Measurements from ENCODE around the gene SYNE4. TPM values are rescaled to one million over a fixed set of nuclear protein-coding genes. Genes with fewer than 3 reads are reported as not detected.

SYNE4 gene
- total RNA-seq, 3 donors from 2014 or later (not counting 1 experiment from before 2014, with no cell fraction given), result 0.41 to 2.6 (median 1.5) TPM

- no peak for TF ChIP-seq CTCF (IDR thresholded peaks at IDR 0.05)
These were observed 52.6 kb downstream of the SYNE4 start for GRCh38 chr19:35955881-35956634.

More at GRCh38 chr19:35955881-35956634, 52.6 kb downstream of the SYNE4 start:
- intact Hi-C loops (cut with micrococcal nuclease), result no loop called here
- DNase-seq (no peak), ATAC-seq (no peak)
- Histone ChIP-seq H3K27me3 (ENCODE audit: control insufficient read depth, insufficient read depth, low read length) (peaks cover 2% of the 10 kb centered on the region), H3K27ac (ENCODE audit: low read length) (no peak overlapping the region), H3K36me3 (ENCODE audit: control insufficient read depth, insufficient read depth, low read length) (no peaks in the 10 kb centered on the region), H3K4me1 (ENCODE audit: control insufficient read depth, insufficient read depth, low read length) (peaks cover 53% of the 10 kb centered on the region), H3K9me3 (ENCODE audit: control insufficient read depth, insufficient read depth, low read length) (no peaks in the 10 kb centered on the region), H3K4me3 (ENCODE audit: low read length) (no peak overlapping the region)
- peak overlapping the region in 1 of 2 donors; percentile 29 for H3K27ac Mint-ChIP-seq
- no peaks in the 10 kb centered on the region for H3K36me3 Mint-ChIP-seq
- no peaks in the 10 kb centered on the region for H3K9me3 Mint-ChIP-seq
- peak overlapping the region; percentile 55 for H3K4me3 Mint-ChIP-seq
- 56% methylated on average over 4 of the region's 6 CpGs for WGBS (ENCODE audit: insufficient coverage)
- peaks cover 22 to 29% of the 10 kb centered on the region in 2 donors for H3K4me1 Mint-ChIP-seq
- H3K27me3 Mint-ChIP-seq (ENCODE audit: low read depth in 2 of 2), result peaks cover 11 to 12% of the 10 kb centered on the region in 2 donors

Other genes with a start within 250 kb of the SYNE4 start
- 10 to 100 TPM; 34.4 to 39.3 (median 37.5) TPM for gene ARHGAP33, start 233.2 kb downstream of the SYNE4 start, total RNA-seq
- gene PRODH2, start 196.0 kb downstream of the SYNE4 start, total RNA-seq, result not detected
- under 1 TPM in 1 of 3 donors, not detected in 2; 0.93 TPM for gene NPHS1, start 156.3 kb downstream of the SYNE4 start, total RNA-seq
- gene KIRREL2, start 151.9 kb downstream of the SYNE4 start, total RNA-seq, result under 1 TPM in 1 of 3 donors, not detected in 2; 0.27 TPM
- not detected for gene APLP1, start 140.2 kb downstream of the SYNE4 start, total RNA-seq
- gene NFKBID, start 108.3 kb downstream of the SYNE4 start, total RNA-seq, result 100 to 1,000 TPM in 2 of 3 donors, 10 to 100 TPM in 1; 90.1 to 220 (median 101) TPM
- 100 to 1,000 TPM; 281 to 307 (median 296) TPM for gene HCST, start 106.3 kb downstream of the SYNE4 start, total RNA-seq
- 100 to 1,000 TPM; 439 to 494 (median 469) TPM for gene TYROBP, start 100.5 kb downstream of the SYNE4 start, total RNA-seq
- 1 to 10 TPM; 2.6 to 9.3 (median 3.2) TPM for gene LRFN3, start 72.4 kb downstream of the SYNE4 start, total RNA-seq
- gene SDHAF1, start 13.6 kb downstream of the SYNE4 start, total RNA-seq, result 10 to 100 TPM in 2 of 3 donors, 1 to 10 TPM in 1; 9.2 to 12.1 (median 10.5) TPM
- 10 to 100 TPM; 39.0 to 57.3 (median 48.1) TPM for gene ALKBH6, start 5.4 kb upstream of the SYNE4 start, total RNA-seq
- gene CLIP3, start 24.1 kb upstream of the SYNE4 start, total RNA-seq, result 1 to 10 TPM in 2 of 3 donors, under 1 TPM in 1; 0.33 to 2.1 (median 1.3) TPM
- gene THAP8, start 45.5 kb upstream of the SYNE4 start, total RNA-seq, result 1 to 10 TPM; 1.8 to 3.2 (median 2.8) TPM
- gene WDR62, start 46.1 kb upstream of the SYNE4 start, total RNA-seq, result 1 to 10 TPM; 3.9 to 5.9 (median 4.8) TPM
- gene OVOL3, start 102.3 kb upstream of the SYNE4 start, total RNA-seq, result not detected
- 10 to 100 TPM; 26.6 to 33.4 (median 31.8) TPM for gene POLR2I, start 106.1 kb upstream of the SYNE4 start, total RNA-seq
- gene TBCB, start 106.7 kb upstream of the SYNE4 start, total RNA-seq, result 100 to 1,000 TPM; 153 to 180 (median 175) TPM
- gene CAPNS1, start 131.3 kb upstream of the SYNE4 start, total RNA-seq, result 100 to 1,000 TPM; 569 to 637 (median 578) TPM
- gene COX7A1, start 143.6 kb upstream of the SYNE4 start, total RNA-seq, result not detected
- 10 to 100 TPM in 2 of 3 donors, 1 to 10 TPM in 1; 7.7 to 19.1 (median 10.5) TPM for gene ZNF565, start 205.9 kb upstream of the SYNE4 start, total RNA-seq
- 10 to 100 TPM; 20.3 to 37.3 (median 21.5) TPM for gene ZNF146, start 206.3 kb upstream of the SYNE4 start, total RNA-seq

All from natural killer cell (primary cell).